ENCODE measurements around the gene NEK1.
"Not testable (repeated sequence)": the region's sequence is repeated elsewhere in the genome, so short reads cannot be mapped to it uniquely, and the experiment has no call there.

The NEK1 gene

GRCh38 chr4:169492436-169493163 lies 119.8 kb downstream of the NEK1 start:
- peak; percentile 1 for DNase-seq

GRCh38 chr4:169491211-169491610 lies 121.2 kb downstream of the NEK1 start:
- no peak for DNase-seq

- no peak for DNase-seq
These were observed 123.1 kb downstream of the NEK1 start for GRCh38 chr4:169489306-169489705.

GRCh38 chr4:169485791-169486742 lies 126.3 kb downstream of the NEK1 start:
- DNase-seq = peak; percentile 76

- no peak for DNase-seq
These were observed 127.3 kb downstream of the NEK1 start for GRCh38 chr4:169485086-169485485.

- peak; percentile 10 for DNase-seq
These were observed 127.9 kb downstream of the NEK1 start for GRCh38 chr4:169484485-169484884.

- no peak for DNase-seq
These were observed 148.3 kb downstream of the NEK1 start for GRCh38 chr4:169464080-169464479.

GRCh38 chr4:169460081-169460480 lies 152.3 kb downstream of the NEK1 start:
- no peak for DNase-seq

GRCh38 chr4:169458575-169458974 lies 153.8 kb downstream of the NEK1 start:
- no peak for DNase-seq

GRCh38 chr4:169452644-169453043 lies 159.7 kb downstream of the NEK1 start:
- DNase-seq = not testable (repeated sequence)

GRCh38 chr4:169448935-169449334 lies 163.4 kb downstream of the NEK1 start:
- not testable (repeated sequence) for DNase-seq

- no peak for DNase-seq
These were observed 165.6 kb downstream of the NEK1 start for GRCh38 chr4:169446824-169447223.

GRCh38 chr4:169443748-169444147 lies 168.6 kb downstream of the NEK1 start:
- no peak for DNase-seq

GRCh38 chr4:169440446-169440845 lies 171.9 kb downstream of the NEK1 start:
- no peak for DNase-seq

- peak; percentile 18 for DNase-seq
These were observed 173.1 kb downstream of the NEK1 start for GRCh38 chr4:169439244-169439643.

GRCh38 chr4:169438057-169438480 lies 174.3 kb downstream of the NEK1 start:
- no peak for DNase-seq

- DNase-seq = no peak
These were observed 174.9 kb downstream of the NEK1 start for GRCh38 chr4:169437299-169438047.

GRCh38 chr4:169436734-169437133 lies 175.6 kb downstream of the NEK1 start:
- DNase-seq = no peak

- DNase-seq = no peak
These were observed 184.0 kb downstream of the NEK1 start for GRCh38 chr4:169428376-169428775.

GRCh38 chr4:169427727-169428126 lies 184.7 kb downstream of the NEK1 start:
- not testable (repeated sequence) for DNase-seq

GRCh38 chr4:169420291-169420690 lies 192.1 kb downstream of the NEK1 start:
- DNase-seq = no peak

GRCh38 chr4:169418846-169419245 lies 193.5 kb downstream of the NEK1 start:
- DNase-seq = no peak

GRCh38 chr4:169417629-169418282 lies 194.6 kb downstream of the NEK1 start:
- no peak for DNase-seq
